ENCODE results near the gene VSIG4.
"Not testable (repeated sequence)": the region's sequence is repeated elsewhere in the genome, so short reads cannot be mapped to it uniquely, and the experiment has no call there.

The VSIG4 gene

GRCh38 chrX:65975161-65975751 lies 64.6 kb downstream of the VSIG4 start:
- DNase-seq: not testable (repeated sequence)

Measured in NCI-H1048 (cell line).